ENCODE data around the gene TMCC2. TPM values are rescaled to one million over a fixed set of nuclear protein-coding genes. Genes with fewer than 3 reads are reported as not detected.

The TMCC2 gene
- total and polyA plus RNA-seq, 7 donors, result 0.66 to 21.4 (median 6.5) TPM

GRCh38 chr1:205301205-205301821 lies 73.6 kb downstream of the TMCC2 start:
- ATAC-seq, result peak; percentile 21 to 59 (median 37)
- WGBS, 3 donors, result 24 to 38% (median 38%) methylated on average over 14 of the region's 14 CpGs

GRCh38 chr1:205301842-205302588 lies 74.3 kb downstream of the TMCC2 start:
- Histone ChIP-seq H3K4me1 (no peaks in the 10 kb centered on the region), H3K27ac (no peak overlapping the region), H3K36me3 (ENCODE audit: insufficient read depth in 1 of 2, low read depth in 1 of 2) (peaks cover 2 to 43% of the 10 kb centered on the region in 2 donors), H3K4me3 (no peak overlapping the region), H3K9me3 (no peaks in the 10 kb centered on the region), H3K27me3 (ENCODE audit: insufficient read depth in 3 of 3, low read length in 2 of 3) (no peaks in the 10 kb centered on the region)
- TF ChIP-seq CTCF (IDR thresholded peaks at IDR 0.05), result no peak
- WGBS, 3 donors, result 76 to 79% (median 76%) methylated on average over 6 of the region's 6 CpGs
- no peak for ATAC-seq
- DNase-seq, result no peak
- intact Hi-C loops (cut with DNase I), result no loop called here

More at GRCh38 chr1:205301205-205301821, 73.6 kb downstream of the TMCC2 start:
- DNase-seq, result no peak
- no peaks in the 10 kb centered on the region for H3K27me3 ChIP-seq (ENCODE audit: insufficient read depth in 3 of 3, low read length in 2 of 3)
- H3K4me1 ChIP-seq, result no peaks in the 10 kb centered on the region
- intact Hi-C loops (cut with DNase I), result no loop called here
- no peak for TF ChIP-seq CTCF (IDR thresholded peaks at IDR 0.05)
- no peak overlapping the region for H3K27ac ChIP-seq
- no peaks in the 10 kb centered on the region for H3K9me3 ChIP-seq
- peaks cover 2 to 36% of the 10 kb centered on the region in 2 donors for H3K36me3 ChIP-seq (ENCODE audit: insufficient read depth in 1 of 2, low read depth in 1 of 2)
- no peak overlapping the region for H3K4me3 ChIP-seq

GRCh38 chr1:205303247-205303888 lies 75.6 kb downstream of the TMCC2 start:
- 84 to 87% (median 85%) methylated on average over 20 of the region's 20 CpGs for WGBS, 3 donors
- peaks cover 2 to 56% of the 10 kb centered on the region in 2 donors for H3K36me3 ChIP-seq (ENCODE audit: insufficient read depth in 1 of 2, low read depth in 1 of 2)
- DNase-seq (no peak), ATAC-seq (no peak)
- no peaks in the 10 kb centered on the region for H3K27me3 ChIP-seq (ENCODE audit: insufficient read depth in 3 of 3, low read length in 2 of 3)
- H3K4me3 ChIP-seq, result no peak overlapping the region
- intact Hi-C loops (cut with DNase I), result no loop called here
- H3K27ac ChIP-seq, result no peak overlapping the region
- TF ChIP-seq CTCF (IDR thresholded peaks at IDR 0.05), result no peak
- H3K9me3 ChIP-seq, result no peaks in the 10 kb centered on the region
- H3K4me1 ChIP-seq, result no peaks in the 10 kb centered on the region

GRCh38 chr1:205304046-205304694 lies 76.4 kb downstream of the TMCC2 start:
- DNase-seq (no peak), ATAC-seq (peak in 1 of 4 donors; percentile 29)
- Histone ChIP-seq H3K4me3 (no peak overlapping the region), H3K36me3 (ENCODE audit: insufficient read depth in 1 of 2, low read depth in 1 of 2) (peaks cover 2 to 60% of the 10 kb centered on the region in 2 donors), H3K27me3 (ENCODE audit: insufficient read depth in 3 of 3, low read length in 2 of 3) (no peaks in the 10 kb centered on the region), H3K27ac (no peak overlapping the region), H3K9me3 (no peaks in the 10 kb centered on the region), H3K4me1 (no peaks in the 10 kb centered on the region)
- TF ChIP-seq CTCF (IDR thresholded peaks at IDR 0.05), result no peak
- intact Hi-C loops (cut with DNase I), result no loop called here
- 92 to 96% (median 95%) methylated on average over 19 of the region's 19 CpGs for WGBS, 3 donors
